Measurements from ENCODE around the gene CTNNA3.
"Not testable (repeated sequence)": the region's sequence is repeated elsewhere in the genome, so short reads cannot be mapped to it uniquely, and the experiment has no call there.

The CTNNA3 gene

GRCh38 chr10:67239864-67240497 lies 456.0 kb downstream of the CTNNA3 start:
- H3K4me3 ChIP-seq (ENCODE audit: low read length) = no peak overlapping the region
- TF ChIP-seq CTCF (conservative IDR thresholded peaks at IDR 0.05; ENCODE audit: low read depth, low read length) = no peak
- DNase-seq (ENCODE audit: low read depth) = no peak

GRCh38 chr10:67230680-67231500 lies 465.1 kb downstream of the CTNNA3 start:
- DNase-seq (ENCODE audit: low read depth) = not testable (repeated sequence)
- H3K4me3 ChIP-seq (ENCODE audit: low read length) = peak overlapping the region; percentile 48

- no peak overlapping the region for H3K4me3 ChIP-seq (ENCODE audit: low read length)
- TF ChIP-seq CTCF (conservative IDR thresholded peaks at IDR 0.05; ENCODE audit: low read depth, low read length) = no peak
- DNase-seq (ENCODE audit: low read depth) = no peak
Measured at GRCh38 chr10:67225226-67225625, 470.8 kb downstream of the CTNNA3 start.

- no peak overlapping the region for H3K4me3 ChIP-seq (ENCODE audit: low read length)
- no peak for TF ChIP-seq CTCF (conservative IDR thresholded peaks at IDR 0.05; ENCODE audit: low read depth, low read length)
- DNase-seq (ENCODE audit: low read depth) = no peak
Measured at GRCh38 chr10:67224553-67224952, 471.4 kb downstream of the CTNNA3 start.

GRCh38 chr10:67222934-67223333 lies 473.1 kb downstream of the CTNNA3 start:
- no peak overlapping the region for H3K4me3 ChIP-seq (ENCODE audit: low read length)
- no peak for TF ChIP-seq CTCF (conservative IDR thresholded peaks at IDR 0.05; ENCODE audit: low read depth, low read length)
- DNase-seq (ENCODE audit: low read depth) = no peak

- no peak for TF ChIP-seq CTCF (conservative IDR thresholded peaks at IDR 0.05; ENCODE audit: low read depth, low read length)
- no peak overlapping the region for H3K4me3 ChIP-seq (ENCODE audit: low read length)
- no peak for DNase-seq (ENCODE audit: low read depth)
Measured at GRCh38 chr10:67221939-67222494, 474.0 kb downstream of the CTNNA3 start.

GRCh38 chr10:67211680-67212079 lies 484.3 kb downstream of the CTNNA3 start:
- no peak overlapping the region for H3K4me3 ChIP-seq (ENCODE audit: low read length)
- DNase-seq (ENCODE audit: low read depth) = no peak
- no peak for TF ChIP-seq CTCF (conservative IDR thresholded peaks at IDR 0.05; ENCODE audit: low read depth, low read length)

GRCh38 chr10:67207923-67208322 lies 488.1 kb downstream of the CTNNA3 start:
- not testable (repeated sequence) for DNase-seq (ENCODE audit: low read depth); H3K4me3 ChIP-seq (ENCODE audit: low read length)

Measured in retinal pigment epithelial cell (primary cell).